ENCODE measurements around the gene GALNT14. TPM values are rescaled to one million over a fixed set of nuclear protein-coding genes. Genes with fewer than 3 reads are reported as not detected.

GALNT14 gene
- total and polyA plus RNA-seq, 10 of the 15 experiments (the other 5 are each of a cell fraction or from before 2014, with no cell fraction given) = 3.7 to 17.8 (median 6.0) TPM

DNA sequence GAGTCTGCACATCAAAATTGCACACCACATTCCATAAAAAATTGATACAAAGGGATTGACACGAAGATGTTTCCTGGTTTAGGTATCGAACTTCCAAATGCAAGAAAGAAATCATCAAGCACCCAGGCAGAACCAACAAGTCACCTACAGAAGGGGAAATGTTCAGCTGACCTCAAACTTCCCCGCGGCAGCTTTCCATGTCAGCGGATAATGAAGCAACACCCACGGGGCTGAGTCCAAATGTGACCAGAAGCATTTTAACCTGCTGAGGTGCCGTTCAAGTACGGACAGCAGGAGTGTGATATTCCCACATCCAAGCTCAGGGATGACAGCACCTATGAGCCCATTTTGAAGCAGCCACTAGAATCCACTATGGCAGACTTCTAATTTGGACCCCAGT lies 124.9 kb downstream of the GALNT14 start:
- Histone ChIP-seq H3K27me3 (replicated peaks in 1 of 2; ENCODE audit: control insufficient read depth in 2 of 2, insufficient read depth in 2 of 2, low read length in 1 of 2) (no peaks in the 10 kb centered on the region), H3K9me3 (replicated peaks; ENCODE audit: control insufficient read depth, insufficient read depth, low read length) (no peaks in the 10 kb centered on the region), H3K36me3 (ENCODE audit: control insufficient read depth in 2 of 2, insufficient read depth in 2 of 2, low read length in 1 of 2) (no peaks in the 10 kb centered on the region), H3K4me3 (no peak overlapping the region), H2AFZ (ENCODE audit: control insufficient read depth, low read depth, low read length) (no peak overlapping the region), H3K4me1 (ENCODE audit: control insufficient read depth, insufficient read depth, low read length) (no peaks in the 10 kb centered on the region), H3K79me2 (ENCODE audit: control insufficient read depth, insufficient read depth, low read length) (no peaks in the 10 kb centered on the region), H4K20me1 (ENCODE audit: control insufficient read depth, insufficient read depth) (no peaks in the 10 kb centered on the region), H3K27ac (ENCODE audit: control insufficient read depth, insufficient read depth) (no peak overlapping the region), H3K4me2 (ENCODE audit: control insufficient read depth, insufficient read depth) (no peak overlapping the region), H3K9ac (ENCODE audit: control insufficient read depth, insufficient read depth, low read length) (no peak overlapping the region)
- SMC1A ChIA-PET (ENCODE audit: uncharacterized antibody, unreplicated experiment) = interaction anchor here (1.4 kb wide), 1 partner anchor 8 kb away, joined by 4 read pairs; no protein-coding TSS in a partner anchor
- ATAC-seq (no peak), FAIRE-seq (no peak), DNase-seq (ENCODE audit: low read depth, low spot score) (no peak)
- POLR2A ChIA-PET = interaction anchor here (0.6 kb wide), 1 partner anchor 55 kb away, joined by 7 read pairs; no protein-coding TSS in a partner anchor
- CTCF ChIA-PET = interaction anchor here (0.9 kb wide), 1 partner anchor 20 kb away, joined by 3 read pairs; no protein-coding TSS in a partner anchor
- WGBS (ENCODE audit: insufficient coverage, insufficient replicate concordance, low lambda C conversion rate, missing lambda C conversion rate) = 3% methylated on average over 8 of the region's 8 CpGs
- BruUV-seq (replicated peaks) = no TSS peak
- intact Hi-C loops (cut with micrococcal nuclease; ENCODE audit: unreplicated experiment) = no loop called here
- RAD21 ChIA-PET (ENCODE audit: unreplicated experiment) = interaction anchor here (1.3 kb wide), 1 partner anchor 157 kb away, joined by 3 read pairs; no protein-coding TSS in a partner anchor
- in situ Hi-C loops (cut with MboI) = no loop called here
- no peak for TF ChIP-seq NR2C1 (IDR thresholded peaks at IDR 0.05)
- no peak for TF ChIP-seq PAX8 (IDR thresholded peaks at IDR 0.05)
- TF ChIP-seq, protein P1, sequence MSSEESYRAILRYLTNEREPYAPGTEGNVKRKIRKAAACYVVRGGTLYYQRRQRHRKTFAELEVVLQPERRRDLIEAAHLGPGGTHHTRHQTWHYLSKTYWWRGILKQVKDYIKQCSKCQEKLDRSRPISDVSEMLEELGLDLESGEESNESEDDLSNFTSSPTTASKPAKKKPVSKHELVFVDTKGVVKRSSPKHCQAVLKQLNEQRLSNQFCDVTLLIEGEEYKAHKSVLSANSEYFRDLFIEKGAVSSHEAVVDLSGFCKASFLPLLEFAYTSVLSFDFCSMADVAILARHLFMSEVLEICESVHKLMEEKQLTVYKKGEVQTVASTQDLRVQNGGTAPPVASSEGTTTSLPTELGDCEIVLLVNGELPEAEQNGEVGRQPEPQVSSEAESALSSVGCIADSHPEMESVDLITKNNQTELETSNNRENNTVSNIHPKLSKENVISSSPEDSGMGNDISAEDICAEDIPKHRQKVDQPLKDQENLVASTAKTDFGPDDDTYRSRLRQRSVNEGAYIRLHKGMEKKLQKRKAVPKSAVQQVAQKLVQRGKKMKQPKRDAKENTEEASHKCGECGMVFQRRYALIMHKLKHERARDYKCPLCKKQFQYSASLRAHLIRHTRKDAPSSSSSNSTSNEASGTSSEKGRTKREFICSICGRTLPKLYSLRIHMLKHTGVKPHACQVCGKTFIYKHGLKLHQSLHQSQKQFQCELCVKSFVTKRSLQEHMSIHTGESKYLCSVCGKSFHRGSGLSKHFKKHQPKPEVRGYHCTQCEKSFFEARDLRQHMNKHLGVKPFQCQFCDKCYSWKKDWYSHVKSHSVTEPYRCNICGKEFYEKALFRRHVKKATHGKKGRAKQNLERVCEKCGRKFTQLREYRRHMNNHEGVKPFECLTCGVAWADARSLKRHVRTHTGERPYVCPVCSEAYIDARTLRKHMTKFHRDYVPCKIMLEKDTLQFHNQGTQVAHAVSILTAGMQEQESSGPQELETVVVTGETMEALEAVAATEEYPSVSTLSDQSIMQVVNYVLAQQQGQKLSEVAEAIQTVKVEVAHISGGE (CRISPR knock-in tag; IDR thresholded peaks at IDR 0.05) = no peak
- TF ChIP-seq TAF1 (IDR thresholded peaks at IDR 0.05; ENCODE audit: borderline replicate concordance, low read depth, low read length) = no peak
- no peak for TF ChIP-seq PML (IDR thresholded peaks at IDR 0.05; ENCODE audit: low read length)
- no peak for TF ChIP-seq MTA3 (IDR thresholded peaks at IDR 0.05; ENCODE audit: borderline replicate concordance, low read length)
- TF ChIP-seq TCF7 (IDR thresholded peaks at IDR 0.05; ENCODE audit: borderline replicate concordance) = no peak
- TF ChIP-seq, protein P2, sequence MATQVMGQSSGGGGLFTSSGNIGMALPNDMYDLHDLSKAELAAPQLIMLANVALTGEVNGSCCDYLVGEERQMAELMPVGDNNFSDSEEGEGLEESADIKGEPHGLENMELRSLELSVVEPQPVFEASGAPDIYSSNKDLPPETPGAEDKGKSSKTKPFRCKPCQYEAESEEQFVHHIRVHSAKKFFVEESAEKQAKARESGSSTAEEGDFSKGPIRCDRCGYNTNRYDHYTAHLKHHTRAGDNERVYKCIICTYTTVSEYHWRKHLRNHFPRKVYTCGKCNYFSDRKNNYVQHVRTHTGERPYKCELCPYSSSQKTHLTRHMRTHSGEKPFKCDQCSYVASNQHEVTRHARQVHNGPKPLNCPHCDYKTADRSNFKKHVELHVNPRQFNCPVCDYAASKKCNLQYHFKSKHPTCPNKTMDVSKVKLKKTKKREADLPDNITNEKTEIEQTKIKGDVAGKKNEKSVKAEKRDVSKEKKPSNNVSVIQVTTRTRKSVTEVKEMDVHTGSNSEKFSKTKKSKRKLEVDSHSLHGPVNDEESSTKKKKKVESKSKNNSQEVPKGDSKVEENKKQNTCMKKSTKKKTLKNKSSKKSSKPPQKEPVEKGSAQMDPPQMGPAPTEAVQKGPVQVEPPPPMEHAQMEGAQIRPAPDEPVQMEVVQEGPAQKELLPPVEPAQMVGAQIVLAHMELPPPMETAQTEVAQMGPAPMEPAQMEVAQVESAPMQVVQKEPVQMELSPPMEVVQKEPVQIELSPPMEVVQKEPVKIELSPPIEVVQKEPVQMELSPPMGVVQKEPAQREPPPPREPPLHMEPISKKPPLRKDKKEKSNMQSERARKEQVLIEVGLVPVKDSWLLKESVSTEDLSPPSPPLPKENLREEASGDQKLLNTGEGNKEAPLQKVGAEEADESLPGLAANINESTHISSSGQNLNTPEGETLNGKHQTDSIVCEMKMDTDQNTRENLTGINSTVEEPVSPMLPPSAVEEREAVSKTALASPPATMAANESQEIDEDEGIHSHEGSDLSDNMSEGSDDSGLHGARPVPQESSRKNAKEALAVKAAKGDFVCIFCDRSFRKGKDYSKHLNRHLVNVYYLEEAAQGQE (IDR thresholded peaks at IDR 0.05; ENCODE audit: low read depth, low read length) = no peak
- TF ChIP-seq GATAD2B (conservative IDR thresholded peaks at IDR 0.05; ENCODE audit: low read depth) = no peak
- TF ChIP-seq, protein P3, sequence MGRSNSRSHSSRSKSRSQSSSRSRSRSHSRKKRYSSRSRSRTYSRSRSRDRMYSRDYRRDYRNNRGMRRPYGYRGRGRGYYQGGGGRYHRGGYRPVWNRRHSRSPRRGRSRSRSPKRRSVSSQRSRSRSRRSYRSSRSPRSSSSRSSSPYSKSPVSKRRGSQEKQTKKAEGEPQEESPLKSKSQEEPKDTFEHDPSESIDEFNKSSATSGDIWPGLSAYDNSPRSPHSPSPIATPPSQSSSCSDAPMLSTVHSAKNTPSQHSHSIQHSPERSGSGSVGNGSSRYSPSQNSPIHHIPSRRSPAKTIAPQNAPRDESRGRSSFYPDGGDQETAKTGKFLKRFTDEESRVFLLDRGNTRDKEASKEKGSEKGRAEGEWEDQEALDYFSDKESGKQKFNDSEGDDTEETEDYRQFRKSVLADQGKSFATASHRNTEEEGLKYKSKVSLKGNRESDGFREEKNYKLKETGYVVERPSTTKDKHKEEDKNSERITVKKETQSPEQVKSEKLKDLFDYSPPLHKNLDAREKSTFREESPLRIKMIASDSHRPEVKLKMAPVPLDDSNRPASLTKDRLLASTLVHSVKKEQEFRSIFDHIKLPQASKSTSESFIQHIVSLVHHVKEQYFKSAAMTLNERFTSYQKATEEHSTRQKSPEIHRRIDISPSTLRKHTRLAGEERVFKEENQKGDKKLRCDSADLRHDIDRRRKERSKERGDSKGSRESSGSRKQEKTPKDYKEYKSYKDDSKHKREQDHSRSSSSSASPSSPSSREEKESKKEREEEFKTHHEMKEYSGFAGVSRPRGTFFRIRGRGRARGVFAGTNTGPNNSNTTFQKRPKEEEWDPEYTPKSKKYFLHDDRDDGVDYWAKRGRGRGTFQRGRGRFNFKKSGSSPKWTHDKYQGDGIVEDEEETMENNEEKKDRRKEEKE (IDR thresholded peaks at IDR 0.05) = no peak
- TF ChIP-seq CBX5 (IDR thresholded peaks at IDR 0.05; ENCODE audit: low read depth) = no peak
- TF ChIP-seq, protein P4, sequence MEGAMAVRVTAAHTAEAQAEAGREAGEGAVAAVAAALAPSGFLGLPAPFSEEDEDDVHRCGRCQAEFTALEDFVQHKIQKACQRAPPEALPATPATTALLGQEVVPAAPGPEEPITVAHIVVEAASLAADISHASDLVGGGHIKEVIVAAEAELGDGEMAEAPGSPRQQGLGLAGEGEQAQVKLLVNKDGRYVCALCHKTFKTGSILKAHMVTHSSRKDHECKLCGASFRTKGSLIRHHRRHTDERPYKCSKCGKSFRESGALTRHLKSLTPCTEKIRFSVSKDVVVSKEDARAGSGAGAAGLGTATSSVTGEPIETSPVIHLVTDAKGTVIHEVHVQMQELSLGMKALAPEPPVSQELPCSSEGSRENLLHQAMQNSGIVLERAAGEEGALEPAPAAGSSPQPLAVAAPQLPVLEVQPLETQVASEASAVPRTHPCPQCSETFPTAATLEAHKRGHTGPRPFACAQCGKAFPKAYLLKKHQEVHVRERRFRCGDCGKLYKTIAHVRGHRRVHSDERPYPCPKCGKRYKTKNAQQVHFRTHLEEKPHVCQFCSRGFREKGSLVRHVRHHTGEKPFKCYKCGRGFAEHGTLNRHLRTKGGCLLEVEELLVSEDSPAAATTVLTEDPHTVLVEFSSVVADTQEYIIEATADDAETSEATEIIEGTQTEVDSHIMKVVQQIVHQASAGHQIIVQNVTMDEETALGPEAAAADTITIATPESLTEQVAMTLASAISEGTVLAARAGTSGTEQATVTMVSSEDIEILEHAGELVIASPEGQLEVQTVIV (IDR thresholded peaks at IDR 0.05; ENCODE audit: borderline replicate concordance, partially characterized antibody) = no peak
